DLD1 (cell line): ENCODE data around the gene SAP25.
"Not testable (repeated sequence)": the region's sequence is repeated elsewhere in the genome, so short reads cannot be mapped to it uniquely, and the experiment has no call there.

ENCODE experiments used
- in situ Hi-C: cut with HindIII; loops from 2 replicates; pipeline ENCODE4 v1.10.0; 2017; ENCODE audit warnings: low sequenced_read_pairs

SAP25 gene

DNA sequence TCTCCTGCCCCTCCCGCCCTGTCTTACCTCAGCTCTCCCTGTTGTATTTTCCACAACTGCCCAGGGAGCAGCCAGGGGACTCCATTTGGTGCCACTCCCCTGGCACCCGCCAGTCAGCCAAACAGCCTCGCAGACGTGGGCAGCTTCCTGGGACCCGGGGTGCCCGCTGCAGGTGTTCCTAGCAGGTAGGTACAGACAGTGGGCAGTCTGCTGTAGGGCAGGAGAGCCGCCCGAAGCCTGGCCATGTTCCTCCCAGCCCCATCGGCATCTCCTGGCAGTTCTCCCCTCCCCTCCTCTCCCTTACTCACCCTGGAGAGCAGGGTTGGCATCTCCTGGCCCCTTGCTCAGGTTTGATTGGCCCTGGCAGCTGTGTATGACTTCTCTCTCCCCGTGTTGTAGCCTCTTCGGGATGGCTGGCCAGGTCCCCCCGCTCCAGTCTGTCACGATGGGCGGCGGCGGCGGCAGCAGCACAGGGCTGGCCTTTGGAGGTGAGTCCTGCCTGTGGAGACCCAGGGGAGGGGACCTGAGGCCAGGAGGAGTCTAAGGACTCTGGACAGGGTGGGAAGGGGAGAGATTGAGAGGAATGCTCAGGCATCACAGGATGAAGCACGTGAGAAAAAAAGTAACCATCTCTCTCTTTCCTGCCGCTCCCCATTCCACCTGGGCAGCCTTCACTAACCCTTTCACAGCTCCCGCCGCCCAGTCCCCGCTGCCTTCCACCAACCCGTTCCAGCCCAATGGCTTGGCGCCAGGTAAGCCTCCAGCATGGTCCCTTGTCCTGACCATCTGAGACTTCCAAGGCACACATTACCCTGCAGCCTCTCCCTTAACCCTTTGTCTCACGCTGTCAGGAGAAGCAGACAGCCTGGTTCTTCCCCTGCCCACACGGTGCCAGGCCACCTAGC, 11.3 kb downstream of the SAP25 start:
- in situ Hi-C loops, result no loop called here

DNA sequence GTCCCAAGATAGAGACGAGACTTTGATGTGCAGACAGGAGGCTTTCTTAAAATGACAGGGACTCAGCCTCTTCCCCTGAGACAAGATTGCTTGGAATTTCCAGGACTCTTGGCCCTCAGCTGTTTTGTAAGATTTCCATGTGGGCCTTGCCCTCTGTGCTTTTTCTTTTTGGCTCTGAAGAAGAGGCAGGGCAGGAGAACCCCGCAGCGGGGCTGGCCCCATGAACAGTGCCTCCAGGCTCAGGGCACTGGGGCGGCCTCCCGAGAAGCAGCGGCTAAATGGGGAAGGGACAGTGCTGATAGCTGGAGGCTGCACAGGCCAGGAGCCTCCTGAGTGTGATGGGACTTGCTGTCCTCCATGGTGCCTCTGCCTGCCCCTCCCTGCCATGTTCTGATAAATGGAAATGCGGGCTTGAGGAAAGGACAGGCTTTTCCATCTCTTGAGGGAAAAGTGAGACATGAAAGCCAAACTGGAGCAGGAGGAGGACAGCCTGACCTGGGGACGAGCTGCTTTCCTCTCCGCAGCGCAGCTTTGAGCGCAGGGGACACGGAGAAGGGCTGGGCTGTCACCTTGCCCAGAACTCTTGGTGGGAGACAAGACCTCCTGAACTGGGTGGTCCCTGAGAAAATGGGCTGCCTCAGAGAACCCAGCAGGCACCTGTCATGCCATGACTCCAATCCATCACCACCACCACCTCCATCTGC, 12.1 kb downstream of the SAP25 start:
- in situ Hi-C loops, result no loop called here

DNA sequence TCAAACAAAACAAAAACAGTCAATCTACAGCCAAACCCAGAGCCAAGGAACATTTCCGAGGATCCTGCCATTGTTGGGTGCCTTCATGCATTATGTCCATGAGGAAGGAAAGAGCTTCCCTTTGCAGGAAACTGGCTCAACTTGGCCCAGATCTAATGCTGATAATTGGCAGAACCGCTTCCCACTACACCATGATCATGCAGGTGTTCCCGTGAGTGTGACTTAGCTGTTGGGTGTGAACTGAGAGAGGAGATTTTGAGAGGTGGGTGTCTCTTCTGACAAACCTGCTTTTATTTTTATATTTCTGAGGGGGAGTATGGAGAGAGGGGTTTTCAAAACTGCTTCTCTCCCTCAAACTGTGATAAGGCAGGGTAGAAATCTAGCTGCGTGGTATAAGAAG, 14.6 kb downstream of the SAP25 start:
- in situ Hi-C loops, result no loop called here

DNA sequence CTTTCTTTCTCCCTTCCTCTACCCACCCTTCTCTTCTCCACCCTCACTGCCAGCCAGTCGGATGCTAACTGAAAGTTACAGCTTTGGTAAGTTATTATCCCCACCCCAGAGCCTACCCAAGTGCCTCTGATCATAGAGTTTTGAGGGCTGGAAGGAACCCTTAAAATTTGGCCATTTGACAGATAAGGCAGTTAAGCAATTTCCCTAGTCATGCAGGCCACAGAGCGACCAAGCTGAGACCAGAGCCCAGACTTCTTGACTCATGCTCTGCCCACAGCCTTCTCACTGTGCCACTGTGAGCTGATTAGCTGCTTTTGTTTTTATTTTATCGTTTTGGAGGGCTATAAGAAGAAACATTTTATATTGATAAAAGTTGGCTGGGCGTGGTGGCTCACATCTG, 17.2 kb downstream of the SAP25 start:
- in situ Hi-C loops, result no loop called here

DNA sequence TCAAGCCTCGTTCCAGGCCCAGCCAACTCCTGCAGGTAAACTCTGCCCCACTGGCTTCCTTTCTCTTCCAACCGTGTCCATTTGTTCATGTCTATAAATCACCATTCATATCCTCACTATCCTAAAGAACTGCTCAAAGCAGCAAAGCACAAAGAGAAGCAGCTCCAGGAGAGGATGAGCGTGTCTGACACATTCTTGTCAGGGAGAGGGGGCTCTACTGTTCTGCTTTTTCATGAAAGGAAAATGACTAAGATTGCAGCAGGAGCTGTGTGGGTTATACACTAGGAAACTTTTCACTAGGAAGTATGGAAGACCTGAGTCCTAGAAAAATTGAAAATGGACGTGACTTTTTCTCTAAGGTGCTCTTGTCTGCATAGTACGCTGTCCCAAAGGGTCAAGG, 18.0 kb downstream of the SAP25 start:
- in situ Hi-C loops, result no loop called here

DNA sequence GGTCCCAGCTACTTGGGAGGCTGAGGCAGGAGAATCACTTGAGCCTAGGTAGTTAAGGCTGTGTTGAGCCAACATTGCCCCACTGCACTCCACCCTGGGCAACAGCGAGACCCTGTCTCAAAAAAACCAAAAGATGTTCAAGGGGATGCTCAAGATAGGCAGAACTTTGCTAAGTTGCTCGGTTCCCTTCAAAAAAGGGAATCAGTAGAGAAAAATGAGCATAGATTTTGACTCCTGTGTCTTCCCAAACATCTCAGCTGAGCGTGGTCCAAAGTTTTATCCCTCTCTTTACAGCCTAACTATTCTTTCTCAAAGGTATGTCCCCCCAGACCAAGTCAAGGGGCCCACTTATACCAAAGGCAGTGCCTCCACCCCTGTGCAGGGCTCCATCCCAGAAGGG, 20.7 kb downstream of the SAP25 start:
- in situ Hi-C loops, result no loop called here

DNA sequence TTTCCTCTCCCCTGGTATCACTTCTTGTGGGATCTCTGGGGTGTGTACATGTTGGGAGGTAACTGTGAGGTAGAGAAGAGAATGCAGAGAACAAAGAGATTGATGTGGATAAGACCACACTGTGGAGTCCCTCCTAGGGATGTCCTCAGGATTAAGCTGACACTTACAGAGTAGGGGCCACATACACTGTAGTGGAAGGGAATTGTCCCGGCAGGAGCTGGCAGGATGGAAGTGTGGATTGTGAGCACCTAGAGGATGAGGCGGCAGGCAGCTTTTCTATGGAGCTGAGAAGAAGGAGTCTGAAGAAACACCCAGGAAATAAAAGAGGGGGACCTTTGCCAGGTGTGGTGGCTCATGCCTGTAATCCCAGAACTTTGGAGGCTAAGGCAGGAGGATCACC, 21.2 kb downstream of the SAP25 start:
- in situ Hi-C loops, result no loop called here

DNA sequence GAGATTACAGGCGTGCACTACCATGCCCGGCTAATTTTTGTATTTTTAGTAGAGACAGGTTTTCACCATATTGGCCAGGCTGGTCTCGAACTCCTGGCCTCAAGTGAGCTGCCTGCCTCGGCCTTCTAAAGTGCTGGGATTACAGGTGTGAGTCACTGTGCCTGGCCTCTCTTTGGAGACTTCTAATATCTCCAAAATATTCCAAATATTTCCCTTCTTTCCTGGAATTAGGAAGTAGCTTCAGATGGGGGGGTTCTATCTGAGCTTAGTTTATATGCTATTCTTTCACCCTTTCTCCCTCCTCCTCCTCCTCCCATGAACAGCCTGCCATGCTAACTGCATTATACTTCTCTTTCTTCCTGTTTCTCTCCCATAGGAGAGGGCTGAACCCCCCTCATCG, 25.3 kb downstream of the SAP25 start:
- in situ Hi-C loops, result not testable (repeated sequence)

DNA sequence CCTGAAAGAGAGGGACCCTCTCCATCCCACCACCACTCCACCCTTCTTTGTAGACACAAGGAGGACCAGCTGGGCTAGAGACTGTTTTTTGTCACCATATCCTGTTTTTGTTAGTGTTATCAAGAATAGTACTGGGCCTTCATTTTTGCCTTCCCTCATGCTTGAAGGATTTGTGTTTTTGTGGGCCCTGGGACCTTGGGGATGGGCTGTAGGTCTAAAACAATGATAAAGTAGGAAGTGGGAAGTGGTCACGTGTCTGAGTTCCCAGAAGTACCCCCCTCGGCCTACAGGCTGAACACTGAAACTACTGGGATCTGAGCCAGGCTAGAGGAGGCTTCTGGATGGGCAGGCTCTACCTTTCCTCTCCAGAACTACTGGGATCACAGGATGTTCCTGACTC, 25.8 kb downstream of the SAP25 start:
- in situ Hi-C loops, result no loop called here

DNA sequence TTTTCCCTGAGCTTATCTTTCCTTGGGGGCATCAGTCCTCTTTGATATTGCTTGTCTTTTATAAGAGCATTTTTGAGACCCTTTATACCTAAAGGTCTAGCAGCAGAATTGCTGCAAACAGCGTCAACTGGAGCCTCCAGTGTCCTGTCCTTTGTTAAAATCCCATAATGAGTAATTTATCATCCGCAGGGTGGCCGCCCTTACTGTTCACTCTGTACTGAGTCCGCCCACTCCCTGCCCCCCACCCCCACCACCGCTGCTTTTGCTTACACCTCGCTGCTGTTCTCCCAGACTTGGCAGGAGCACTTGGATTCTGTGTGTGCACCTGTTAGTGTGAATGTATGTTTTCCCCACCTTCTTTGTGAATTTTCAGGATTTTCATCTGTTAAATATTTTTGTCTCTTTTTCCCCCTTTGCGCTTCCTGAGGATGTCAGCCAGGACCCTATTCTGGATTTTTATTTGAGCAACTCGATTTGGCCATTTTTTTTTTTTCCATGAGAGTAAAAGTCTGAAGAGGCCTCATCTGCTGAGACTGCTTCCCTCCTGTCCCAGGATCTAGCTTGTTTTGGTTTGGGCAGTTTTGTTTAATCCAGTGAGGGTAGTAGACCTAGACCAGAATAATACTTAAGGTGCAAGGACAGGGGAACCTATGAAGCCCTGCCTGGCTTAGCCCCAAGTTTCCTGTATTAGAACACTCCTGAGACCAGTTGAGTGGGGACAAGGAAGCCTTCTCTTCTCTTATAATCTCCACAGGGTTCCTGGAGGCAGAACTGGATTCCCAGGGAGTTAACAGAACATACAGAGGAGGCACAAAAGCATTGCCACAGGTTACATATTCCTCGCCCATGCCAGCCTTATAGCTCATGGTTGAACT, 26.5 kb downstream of the SAP25 start:
- in situ Hi-C loops, result no loop called here

DNA sequence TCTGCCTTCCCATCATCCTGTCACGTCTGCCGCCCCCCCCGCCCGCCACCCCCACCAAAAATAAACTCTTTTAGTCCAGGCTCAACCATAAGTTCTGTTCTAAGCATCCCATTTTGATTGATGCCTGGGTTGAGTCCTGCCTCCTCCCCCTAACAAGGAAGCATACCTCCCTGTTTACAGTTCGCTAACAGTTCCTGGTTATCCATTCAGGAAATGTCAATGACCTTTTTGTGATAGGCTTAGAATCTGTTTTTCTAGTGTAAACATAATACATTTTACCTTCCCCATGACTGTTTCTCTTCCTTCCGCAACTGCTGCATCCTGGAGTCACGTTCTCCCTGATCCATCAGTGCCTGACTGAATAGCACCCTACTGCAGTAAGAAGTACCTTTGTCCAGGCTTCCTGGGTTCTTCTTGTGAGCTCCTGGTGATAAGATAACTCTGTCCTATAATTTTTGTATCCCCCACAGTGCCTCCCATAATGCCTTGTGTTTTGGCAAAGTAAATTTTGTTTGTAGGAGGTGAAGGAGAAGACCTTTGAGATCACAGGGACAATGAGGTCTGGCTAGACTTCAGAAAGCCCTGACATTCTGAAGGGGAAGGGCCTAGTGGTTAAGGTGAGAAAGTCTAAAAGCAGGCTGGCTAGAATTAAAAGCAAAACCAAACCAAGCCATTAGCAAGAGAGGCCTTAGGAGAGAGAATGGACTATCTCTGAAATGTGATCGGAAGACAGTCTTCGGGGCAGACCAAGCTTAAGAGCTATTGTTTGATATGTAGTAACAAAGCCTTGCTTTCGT, 27.4 kb downstream of the SAP25 start:
- in situ Hi-C loops, result no loop called here

DNA sequence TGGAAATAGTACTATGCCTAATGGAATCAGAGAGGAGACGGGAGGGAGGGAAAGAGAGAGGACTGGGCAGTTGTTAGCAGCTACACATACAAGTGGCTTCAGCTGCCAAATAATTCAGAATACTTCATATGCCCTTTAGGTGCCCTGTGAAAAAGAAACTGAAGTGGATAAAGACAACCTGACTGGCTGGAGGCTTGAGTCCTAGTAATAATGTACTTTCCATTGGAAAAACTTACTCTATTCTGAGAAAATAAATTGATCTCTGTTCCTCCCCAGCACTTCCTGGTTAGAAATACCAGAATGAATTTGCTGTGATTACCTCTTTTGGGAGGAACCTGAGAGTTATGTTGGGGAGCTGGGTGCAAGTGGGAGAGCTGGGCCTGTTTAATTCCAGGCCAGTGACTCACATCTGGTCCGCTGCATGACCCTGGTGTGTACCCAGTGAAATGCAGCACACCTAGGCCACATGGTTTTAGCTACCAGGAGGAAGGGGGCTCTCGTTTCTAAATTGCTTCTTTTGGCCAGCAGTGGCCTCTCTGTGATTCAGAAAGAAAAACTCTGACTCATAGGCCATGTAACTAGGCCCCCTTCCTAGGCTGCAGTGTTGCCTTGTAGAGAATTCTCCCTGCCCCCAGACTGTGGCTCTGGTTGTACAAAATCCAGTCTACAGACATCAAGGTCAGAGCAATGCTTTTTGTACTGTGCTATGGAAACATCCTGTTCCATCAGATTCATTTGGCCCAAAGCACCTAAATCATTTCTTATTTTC, 28.2 kb downstream of the SAP25 start:
- in situ Hi-C loops, result no loop called here

DNA sequence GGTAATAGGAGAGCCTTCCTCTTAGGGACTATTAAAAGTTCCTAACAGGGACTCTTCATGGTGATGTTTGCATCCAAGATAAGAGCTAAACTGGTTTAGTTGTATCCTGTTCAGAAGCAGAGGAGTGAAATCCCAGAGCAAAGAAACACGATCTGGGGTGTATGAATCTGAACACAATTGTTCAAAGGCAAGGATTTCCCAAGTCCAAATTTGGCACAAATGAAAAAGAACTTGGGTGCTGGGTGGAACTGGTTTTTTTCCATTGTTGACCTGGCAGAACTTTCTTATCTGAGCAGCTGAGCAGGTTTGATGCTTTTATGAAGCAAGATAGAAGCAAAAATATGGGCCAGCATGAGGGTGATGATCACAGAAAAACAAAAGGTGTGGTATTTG, 28.7 kb downstream of the SAP25 start:
- in situ Hi-C loops, result no loop called here

DNA sequence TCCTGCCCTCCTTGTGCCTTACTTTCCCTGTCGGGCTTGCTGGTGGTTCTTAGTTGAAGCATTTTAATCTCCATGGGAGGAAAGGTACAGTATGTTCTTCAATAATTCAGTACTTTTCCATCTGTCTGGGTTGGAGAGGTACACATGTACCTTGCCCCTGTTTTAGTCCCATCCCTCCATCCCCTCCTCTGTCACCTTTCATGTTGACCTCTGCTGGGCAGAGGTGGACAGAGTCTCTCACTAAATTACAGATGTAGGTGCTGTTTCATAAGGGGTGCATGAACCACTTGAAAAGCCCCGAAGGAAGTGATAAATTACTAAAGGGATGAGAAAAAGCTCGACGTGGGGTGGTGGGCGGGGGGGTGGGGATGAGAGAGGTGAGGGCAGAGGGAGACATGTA, 29.3 kb downstream of the SAP25 start:
- in situ Hi-C loops, result no loop called here

DNA sequence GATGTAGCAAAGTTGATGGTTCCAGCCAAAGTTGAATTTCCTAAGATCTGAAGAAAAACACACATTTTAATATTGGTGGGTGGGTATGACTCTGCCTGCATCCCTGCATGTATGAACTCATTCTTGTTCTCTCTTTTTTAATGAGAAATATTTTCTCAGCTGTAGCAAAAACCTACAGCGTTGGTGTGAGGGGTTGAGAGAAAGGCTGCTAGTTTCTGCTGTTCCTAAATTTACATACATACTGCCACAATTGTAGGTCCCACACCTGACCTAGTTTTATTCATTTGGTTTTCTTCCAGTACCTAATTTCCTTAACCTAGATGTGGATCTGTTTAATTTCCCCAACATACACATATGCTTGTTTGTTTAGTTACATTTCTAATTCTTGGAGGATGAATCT, 30.1 kb downstream of the SAP25 start:
- in situ Hi-C loops, result no loop called here

DNA sequence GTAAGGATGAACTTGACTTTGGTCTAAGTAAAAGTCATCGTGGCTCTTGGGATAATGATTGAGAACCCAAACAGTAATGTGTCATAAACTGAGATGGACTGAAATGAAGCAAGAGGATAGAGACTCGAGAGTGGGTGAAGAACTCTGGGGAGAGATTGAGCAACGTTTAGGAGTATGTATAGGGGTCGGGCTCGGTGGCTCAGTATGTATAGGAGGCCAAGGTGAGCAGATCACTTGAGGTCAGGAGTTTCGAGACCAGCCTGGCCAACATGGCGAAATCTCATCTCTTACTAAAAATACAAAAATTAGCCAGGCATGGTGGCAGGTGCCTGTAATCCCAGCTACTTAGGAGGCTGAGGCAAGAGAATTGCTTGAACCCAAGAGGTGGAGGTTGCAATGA, 32.4 kb downstream of the SAP25 start:
- in situ Hi-C loops, result not testable (repeated sequence)

DNA sequence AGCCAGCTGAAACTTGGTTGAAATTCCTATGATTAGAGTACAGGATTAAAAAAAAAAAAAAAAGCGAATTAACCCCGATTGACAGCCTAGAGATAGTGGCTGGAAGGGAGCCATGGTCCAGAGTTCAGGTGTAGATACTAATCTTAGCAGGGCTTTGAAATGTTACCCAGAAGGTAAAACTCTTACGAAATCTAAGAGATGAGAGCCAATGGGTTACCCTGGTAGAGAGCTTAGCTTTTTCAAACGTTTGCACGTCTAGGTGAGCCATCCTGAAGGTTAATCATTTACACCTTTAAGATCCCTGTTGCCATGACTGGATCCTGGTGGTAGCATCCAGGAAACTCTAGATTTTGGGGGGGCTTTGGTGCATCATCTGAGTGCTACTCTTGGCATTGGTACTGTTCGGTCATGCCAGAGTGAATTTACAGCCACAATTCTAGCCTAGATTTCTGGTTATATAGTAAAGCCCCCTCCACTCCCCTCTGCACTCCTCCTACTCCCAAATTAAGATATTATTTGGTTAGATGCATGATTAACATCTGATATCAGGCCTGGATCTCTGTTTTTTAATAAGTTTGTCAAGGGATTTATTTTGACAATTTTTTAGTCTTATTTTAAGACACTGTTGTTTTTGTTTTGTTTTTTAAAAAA, 33.5 kb downstream of the SAP25 start:
- in situ Hi-C loops, result no loop called here

DNA sequence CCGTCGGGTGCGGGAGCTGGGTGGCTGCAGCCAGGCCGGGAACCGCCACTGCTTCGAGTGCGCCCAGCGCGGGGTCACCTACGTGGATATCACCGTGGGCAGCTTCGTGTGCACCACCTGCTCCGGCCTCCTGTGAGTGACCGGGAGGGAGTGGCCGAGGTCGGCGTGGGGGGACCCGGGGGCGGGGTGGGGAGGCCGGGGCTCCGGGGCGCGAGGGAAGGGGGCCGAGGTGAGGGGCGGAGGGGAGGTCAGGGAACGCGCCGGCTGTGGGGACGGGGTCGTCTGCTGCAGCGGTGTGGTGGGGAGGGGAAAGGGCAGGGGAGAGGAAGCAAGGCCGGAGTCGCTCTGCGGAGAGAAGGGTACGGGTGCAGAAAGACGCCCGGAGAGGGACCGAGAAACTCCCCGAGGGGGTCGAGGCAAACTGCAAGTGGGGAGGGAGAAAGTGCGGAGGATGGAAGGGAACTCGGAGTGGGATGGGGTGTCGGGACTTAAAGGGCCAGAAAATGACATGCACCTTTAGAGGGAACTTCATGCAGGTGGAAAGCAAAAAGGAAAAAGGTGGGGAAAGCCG, 34.2 kb downstream of the SAP25 start:
- in situ Hi-C loops, result no loop called here
